ENCODE data around the gene HDAC10. TPM values are rescaled to one million over a fixed set of nuclear protein-coding genes. Genes with fewer than 3 reads are reported as not detected.

The HDAC10 gene
- total RNA-seq, 4 donors from 2014 or later: 66.8 to 618 (median 142) TPM

DNA sequence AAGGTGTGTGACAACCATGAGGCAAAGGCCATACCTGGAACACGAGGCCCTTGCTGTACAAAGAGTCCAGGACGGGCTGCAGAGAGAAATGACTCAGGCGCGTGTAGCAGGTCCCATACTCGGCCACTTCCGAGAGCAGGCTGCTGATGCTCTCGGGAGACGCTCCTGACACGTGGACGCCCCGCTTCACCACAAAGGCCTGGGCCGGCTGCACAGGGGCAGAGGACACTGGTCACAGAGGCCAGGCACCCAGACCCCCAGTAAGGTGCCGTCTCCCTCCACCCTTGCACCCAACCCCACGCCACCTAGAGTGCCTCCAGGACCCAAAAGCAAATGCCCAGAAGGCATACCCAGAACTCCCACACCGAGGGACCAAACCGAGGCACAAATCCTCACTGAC lies 21.7 kb downstream of the HDAC10 start:
- no peaks in the 10 kb centered on the region for H3K9me3 ChIP-seq
- intact Hi-C loops (cut with DNase I; ENCODE audit: low total_unique reads) (no loop called here), in situ Hi-C loops (cut with MboI; ENCODE audit: low pct_ligation_motif_present in 1 of 4, low pct_unique_long_range_greater_than_20kb in 1 of 4, low sequenced_read_pairs in 3 of 4) (no loop called here)
- TF ChIP-seq POLR2A (IDR thresholded peaks at IDR 0.05): no peak
- TF ChIP-seq EP300 (IDR thresholded peaks at IDR 0.05; ENCODE audit: low read depth): no peak
- TF ChIP-seq, protein P1, sequence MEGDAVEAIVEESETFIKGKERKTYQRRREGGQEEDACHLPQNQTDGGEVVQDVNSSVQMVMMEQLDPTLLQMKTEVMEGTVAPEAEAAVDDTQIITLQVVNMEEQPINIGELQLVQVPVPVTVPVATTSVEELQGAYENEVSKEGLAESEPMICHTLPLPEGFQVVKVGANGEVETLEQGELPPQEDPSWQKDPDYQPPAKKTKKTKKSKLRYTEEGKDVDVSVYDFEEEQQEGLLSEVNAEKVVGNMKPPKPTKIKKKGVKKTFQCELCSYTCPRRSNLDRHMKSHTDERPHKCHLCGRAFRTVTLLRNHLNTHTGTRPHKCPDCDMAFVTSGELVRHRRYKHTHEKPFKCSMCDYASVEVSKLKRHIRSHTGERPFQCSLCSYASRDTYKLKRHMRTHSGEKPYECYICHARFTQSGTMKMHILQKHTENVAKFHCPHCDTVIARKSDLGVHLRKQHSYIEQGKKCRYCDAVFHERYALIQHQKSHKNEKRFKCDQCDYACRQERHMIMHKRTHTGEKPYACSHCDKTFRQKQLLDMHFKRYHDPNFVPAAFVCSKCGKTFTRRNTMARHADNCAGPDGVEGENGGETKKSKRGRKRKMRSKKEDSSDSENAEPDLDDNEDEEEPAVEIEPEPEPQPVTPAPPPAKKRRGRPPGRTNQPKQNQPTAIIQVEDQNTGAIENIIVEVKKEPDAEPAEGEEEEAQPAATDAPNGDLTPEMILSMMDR (IDR thresholded peaks at IDR 0.05): no peak
- no peak for TF ChIP-seq POLR2AphosphoS5 (IDR thresholded peaks at IDR 0.05)
- peaks cover 0 to under 1% (median 0%) of the 10 kb centered on the region in 4 donors for H3K36me3 ChIP-seq
- H3K4me1 ChIP-seq: no peaks in the 10 kb centered on the region
- WGBS, 2 donors (ENCODE audit: low coverage in 1 of 2): 96 to 100% methylated on average over 2 to 16 of the region's 16 CpGs
- no peak overlapping the region for H3K4me3 ChIP-seq
- no peak overlapping the region for H3K27ac ChIP-seq
- H3K27me3 ChIP-seq: no peaks in the 10 kb centered on the region
- no peak for DNase-seq

- 92 to 96% methylated on average over 4 to 9 of the region's 9 CpGs for WGBS, 2 donors (ENCODE audit: low coverage in 1 of 2)
- Histone ChIP-seq H3K36me3 (peaks cover 0 to 8% (median 0%) of the 10 kb centered on the region in 4 donors), H3K27me3 (no peaks in the 10 kb centered on the region), H3K4me1 (no peaks in the 10 kb centered on the region), H3K9me3 (no peaks in the 10 kb centered on the region), H3K4me3 (no peak overlapping the region), H3K27ac (no peak overlapping the region)
- in situ Hi-C loops (cut with MboI; ENCODE audit: low pct_ligation_motif_present in 1 of 4, low pct_unique_long_range_greater_than_20kb in 1 of 4, low sequenced_read_pairs in 3 of 4) (no loop called here), intact Hi-C loops (cut with DNase I; ENCODE audit: low total_unique reads) (no loop called here)
- DNase-seq: no peak
- no peak for TF ChIP-seq POLR2AphosphoS5 (IDR thresholded peaks at IDR 0.05)
- TF ChIP-seq EP300 (IDR thresholded peaks at IDR 0.05; ENCODE audit: low read depth): no peak
- no peak for TF ChIP-seq POLR2A (IDR thresholded peaks at IDR 0.05)
- TF ChIP-seq, protein P1 (IDR thresholded peaks at IDR 0.05): no peak
Measured at GRCh38 chr22:50228366-50228765, 22.7 kb downstream of the HDAC10 start.

DNA sequence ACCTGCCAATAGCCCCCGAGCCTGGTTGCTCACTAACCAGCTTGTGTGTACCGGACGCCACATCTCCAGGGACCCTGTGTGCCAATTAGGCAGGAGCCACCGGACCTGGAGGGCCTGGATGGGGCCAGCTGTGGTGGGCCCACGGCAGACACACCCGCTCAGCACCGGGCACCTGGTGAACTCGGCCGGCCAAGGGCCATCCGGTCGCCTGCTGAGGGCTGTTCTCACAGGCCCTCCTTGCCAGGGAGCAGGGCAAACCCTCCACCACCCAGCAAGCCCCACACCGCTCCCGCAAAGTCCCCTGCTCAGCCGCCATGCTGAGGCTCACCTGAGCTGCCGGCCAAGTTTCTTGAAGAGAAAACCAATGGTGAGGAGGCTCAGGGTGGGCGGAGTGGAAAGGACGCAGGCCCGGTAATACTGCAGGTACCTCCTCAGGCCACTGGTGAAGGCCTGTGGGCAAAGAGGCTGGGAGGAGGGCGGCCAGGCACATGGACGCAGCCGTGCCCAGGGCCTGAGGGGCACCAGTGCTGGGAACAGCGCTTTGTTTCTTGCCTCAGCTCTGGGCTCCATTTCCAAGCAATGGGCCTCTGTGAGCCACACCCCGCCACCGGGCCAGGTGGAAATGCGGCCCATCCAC lies 23.4 kb downstream of the HDAC10 start:
- Histone ChIP-seq H3K4me3 (no peak overlapping the region), H3K9me3 (no peaks in the 10 kb centered on the region), H3K4me1 (no peaks in the 10 kb centered on the region), H3K27ac (no peak overlapping the region), H3K27me3 (no peaks in the 10 kb centered on the region), H3K36me3 (peaks cover 0 to 11% (median 3%) of the 10 kb centered on the region in 4 donors)
- intact Hi-C loops (cut with DNase I; ENCODE audit: low total_unique reads) (no loop called here), in situ Hi-C loops (cut with MboI; ENCODE audit: low pct_ligation_motif_present in 1 of 4, low pct_unique_long_range_greater_than_20kb in 1 of 4, low sequenced_read_pairs in 3 of 4) (no loop called here)
- 97% methylated on average over 20 of the region's 25 CpGs; no CpG with 5 or more reads in 1 of the 2 donors for WGBS, 2 donors (ENCODE audit: low coverage in 1 of 2)
- no peak for DNase-seq
- TF ChIP-seq POLR2AphosphoS5 (IDR thresholded peaks at IDR 0.05) (no peak), POLR2A (IDR thresholded peaks at IDR 0.05) (no peak), EP300 (IDR thresholded peaks at IDR 0.05; ENCODE audit: low read depth) (no peak)
- TF ChIP-seq, protein P1 (IDR thresholded peaks at IDR 0.05): no peak

DNA sequence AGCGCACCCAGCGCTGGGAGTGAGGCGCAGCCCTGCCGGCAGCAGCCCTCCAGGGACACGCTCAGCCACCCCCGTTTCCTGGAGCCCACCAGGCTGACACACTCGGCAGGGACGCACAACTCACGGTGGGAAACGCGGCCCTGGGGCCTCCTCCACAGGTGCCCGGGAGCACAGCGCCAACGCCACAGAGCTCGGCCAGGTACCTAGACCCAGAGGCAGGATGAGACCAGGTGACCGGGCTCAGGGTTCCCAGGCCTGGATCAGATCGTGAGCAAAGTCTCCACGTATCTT lies 24.2 kb downstream of the HDAC10 start:
- WGBS, 2 donors (ENCODE audit: low coverage in 1 of 2): 94% methylated on average over 12 of the region's 18 CpGs; no CpG with 5 or more reads in 1 of the 2 donors
- Histone ChIP-seq H3K4me1 (no peaks in the 10 kb centered on the region), H3K9me3 (no peaks in the 10 kb centered on the region), H3K36me3 (peaks cover 0 to 20% (median 8%) of the 10 kb centered on the region in 4 donors), H3K27me3 (no peaks in the 10 kb centered on the region), H3K27ac (no peak overlapping the region), H3K4me3 (no peak overlapping the region)
- intact Hi-C loops (cut with DNase I; ENCODE audit: low total_unique reads) (no loop called here), in situ Hi-C loops (cut with MboI; ENCODE audit: low pct_ligation_motif_present in 1 of 4, low pct_unique_long_range_greater_than_20kb in 1 of 4, low sequenced_read_pairs in 3 of 4) (no loop called here)
- no peak for TF ChIP-seq POLR2A (IDR thresholded peaks at IDR 0.05)
- no peak for TF ChIP-seq EP300 (IDR thresholded peaks at IDR 0.05; ENCODE audit: low read depth)
- TF ChIP-seq, protein P1 (IDR thresholded peaks at IDR 0.05): no peak
- no peak for TF ChIP-seq POLR2AphosphoS5 (IDR thresholded peaks at IDR 0.05)
- no peak for DNase-seq
